Right atrium auricular region (tissue), 2 donors: Measurements from ENCODE around the gene SETDB2. TPM values are rescaled to one million over a fixed set of nuclear protein-coding genes. Genes with fewer than 3 reads are reported as not detected.
"Not testable (repeated sequence)": the region's sequence is repeated elsewhere in the genome, so short reads cannot be mapped to it uniquely, and the experiment has no call there.

Experiments
- DNase-seq: peaks from one replicate; pipeline ENCODE4 v3.0.0-alpha.2; 2019; ENCODE audit warnings: low spot score
- H3K27ac ChIP-seq, 2 donors: fragments of 200-600 bp; sonication (generic); 1 replicate in 1 of 2; 2 replicates in 1 of 2; pipeline ENCODE4 v1.5.1; 2016 to 2019
- H3K27me3 ChIP-seq, 2 donors: fragments of 200-600 bp; sonication (generic); one replicate each; pipeline versions ENCODE4 v1.5.1 to v1.6.0; 2017 to 2019
- H3K36me3 ChIP-seq: fragments of 200-600 bp; sonication (generic); one replicate; pipeline ENCODE4 v1.5.1; 2016
- H3K4me1 ChIP-seq, 2 donors: fragments of 200-600 bp; sonication (generic); one replicate each; pipeline versions ENCODE4 v1.5.1 to v1.6.0; 2017 to 2019
- H3K4me3 ChIP-seq, 2 donors: fragments of 200-600 bp; sonication (generic); 1 replicate in 1 of 2; 2 replicates in 1 of 2; pipeline ENCODE4 v1.5.1; 2017 to 2019; ENCODE audit warnings: mild to moderate bottlenecking in 1 of 2, moderate library complexity in 1 of 2
- H3K9me3 ChIP-seq, 2 donors: fragments of 200-600 bp; sonication (generic); one replicate each; pipeline ENCODE4 v1.5.1; 2019
- CTCF ChIP-seq, 2 donors: fragments of 200-600 bp; sonication (generic); IDR thresholded peaks; one replicate each; pipeline ENCODE4 v1.5.1; 2019; ENCODE audit warnings: antibody characterized with exemption in 2 of 2
- total RNA-seq, 2 donors: library from RNA; depleted of rRNA; stranded (reverse); fragments of >200 nt; gene quantifications; one replicate each; pipeline ENCODE4 v1.1.0, GENCODE V29; 2016

SETDB2 gene
- total RNA-seq, 2 donors from 2014 or later = 7.3 to 12.4 TPM

- no peaks in the 10 kb centered on the region for H3K36me3 ChIP-seq
- H3K4me3 ChIP-seq = peak within 1 kb of the TSS; percentile 51 to 69
Observed at GRCh38 chr13:49495783-49496762, 52.0 kb downstream of the SETDB2 start, which contains the start of gene PHF11. TSS of gene PHF11 (plus strand) at chr13:49495953. CDS start at chr13:49496002, 49 bp downstream.

DNA sequence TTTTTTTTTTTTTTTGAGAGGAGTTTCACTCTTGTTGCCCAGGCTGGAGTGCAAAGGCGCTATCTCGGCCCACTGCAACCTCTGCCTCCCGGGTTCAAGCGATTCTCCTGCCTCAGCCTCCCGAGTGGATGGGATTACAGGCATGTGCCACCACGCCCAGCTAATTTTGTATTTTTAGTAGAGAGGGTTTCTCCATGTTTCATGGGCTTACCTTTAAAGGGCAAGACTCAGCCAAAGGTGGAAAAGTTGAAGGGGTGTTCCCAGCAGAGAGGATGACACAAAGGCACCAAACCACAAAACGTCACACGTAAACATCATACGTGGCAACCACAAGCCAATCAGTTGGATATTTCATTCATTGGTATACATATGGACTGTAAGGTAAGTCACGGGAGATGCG, 52.8 kb downstream of the SETDB2 start:
- not testable (repeated sequence) for H3K27me3 ChIP-seq, H3K36me3 ChIP-seq, H3K9me3 ChIP-seq, H3K4me3 ChIP-seq, DNase-seq
- Histone ChIP-seq H3K4me1 (peaks cover 0 to 10% of the 10 kb centered on the region in 2 donors), H3K27ac (peak overlapping the region; percentile 90 to 92)

More at GRCh38 chr13:49495783-49496762, 52.0 kb downstream of the SETDB2 start, which contains the start of gene PHF11:
- peak in 1 of 2 donors; percentile 50 for TF ChIP-seq CTCF (IDR thresholded peaks at IDR 0.05)
- DNase-seq = peak; percentile 88
- H3K27me3 ChIP-seq = no peaks in the 10 kb centered on the region
- H3K27ac ChIP-seq = peak within 1 kb of the TSS; percentile 90 to 92
- peaks cover 0 to 10% of the 10 kb centered on the region in 2 donors for H3K4me1 ChIP-seq
- no peaks in the 10 kb centered on the region for H3K9me3 ChIP-seq

DNA sequence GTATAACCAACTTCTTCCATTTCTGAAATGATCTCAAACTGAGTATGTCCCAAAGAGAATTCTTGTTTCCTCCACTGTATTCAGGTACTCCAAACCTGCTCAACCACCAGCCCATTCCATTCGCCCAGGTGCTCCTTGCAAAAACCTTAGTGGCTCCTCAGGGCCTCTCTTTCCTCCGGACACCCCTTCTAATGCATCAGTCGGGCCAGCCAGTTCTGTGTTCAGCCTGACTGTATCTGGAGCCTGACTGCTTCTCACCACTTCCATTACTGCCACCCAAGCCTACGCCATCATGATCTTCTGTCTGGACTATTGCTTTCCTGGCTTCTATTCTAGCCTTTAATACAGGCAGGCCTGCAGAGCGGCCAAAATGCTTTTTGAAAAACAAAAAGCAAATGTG, 53.2 kb downstream of the SETDB2 start:
- DNase-seq = no peak
- H3K9me3 ChIP-seq = no peaks in the 10 kb centered on the region
- H3K27me3 ChIP-seq = no peaks in the 10 kb centered on the region
- TF ChIP-seq CTCF (IDR thresholded peaks at IDR 0.05) = no peak
- H3K36me3 ChIP-seq = no peaks in the 10 kb centered on the region
- H3K27ac ChIP-seq = peak overlapping the region in 1 of 2 donors; percentile 90
- no peak overlapping the region for H3K4me3 ChIP-seq
- H3K4me1 ChIP-seq = peaks cover 0 to 10% of the 10 kb centered on the region in 2 donors

- Histone ChIP-seq H3K27me3 (no peaks in the 10 kb centered on the region), H3K9me3 (no peaks in the 10 kb centered on the region), H3K4me3 (no peak overlapping the region), H3K4me1 (peaks cover 0 to 10% of the 10 kb centered on the region in 2 donors), H3K36me3 (no peaks in the 10 kb centered on the region), H3K27ac (no peak overlapping the region)
- no peak for DNase-seq
- no peak for TF ChIP-seq CTCF (IDR thresholded peaks at IDR 0.05)
Observed at GRCh38 chr13:49498206-49498605, 54.1 kb downstream of the SETDB2 start.

- Histone ChIP-seq H3K36me3 (no peaks in the 10 kb centered on the region), H3K4me1 (peaks cover 0 to 1% of the 10 kb centered on the region in 2 donors), H3K27ac (no peak overlapping the region), H3K9me3 (no peaks in the 10 kb centered on the region), H3K27me3 (no peaks in the 10 kb centered on the region), H3K4me3 (no peak overlapping the region)
- TF ChIP-seq CTCF (IDR thresholded peaks at IDR 0.05) = no peak
- DNase-seq = no peak
Observed at GRCh38 chr13:49499889-49500660, 56.0 kb downstream of the SETDB2 start.

DNA sequence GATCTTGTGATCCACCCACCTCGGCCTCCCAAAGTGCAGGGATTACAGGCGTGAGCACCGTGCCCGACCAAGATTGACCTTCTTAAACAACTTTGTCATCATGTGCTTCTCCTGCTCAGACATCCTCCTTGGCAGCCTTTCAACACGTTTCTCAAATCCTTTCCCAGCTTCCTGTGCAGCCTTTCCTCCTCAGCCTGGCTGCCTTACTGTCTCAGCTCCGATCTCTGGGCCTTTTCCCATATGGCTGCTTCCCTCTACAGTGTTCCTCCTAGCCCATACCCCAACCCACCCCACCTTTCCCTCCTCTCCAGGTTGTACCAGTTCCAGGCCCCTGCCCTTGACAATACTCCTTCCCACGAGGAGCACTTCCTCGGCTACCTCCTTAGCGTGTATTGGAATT, 58.9 kb downstream of the SETDB2 start:
- no peak for TF ChIP-seq CTCF (IDR thresholded peaks at IDR 0.05)
- no peaks in the 10 kb centered on the region for H3K4me1 ChIP-seq
- DNase-seq = no peak

More for the DNA sequence above, 58.9 kb downstream of the SETDB2 start:
- Histone ChIP-seq H3K27me3 (no peaks in the 10 kb centered on the region), H3K4me3 (no peak overlapping the region), H3K9me3 (no peaks in the 10 kb centered on the region), H3K27ac (no peak overlapping the region), H3K36me3 (no peaks in the 10 kb centered on the region)
